SJCRH30 (cell line): Measurements from ENCODE around the gene PDCD10. TPM values are rescaled to one million over a fixed set of nuclear protein-coding genes. Genes with fewer than 3 reads are reported as not detected.

Experiments used
- total RNA-seq: library from RNA; depleted of rRNA; stranded (reverse); fragments of >200 nt; shearing (Covaris generic); gene quantifications from 2 replicates; pipeline ENCODE4 v1.2.3, GENCODE V29; 2014; rRNA removed

PDCD10 gene
- total RNA-seq, 1 experiment from 2014 or later = 55.4 TPM

Other genes starting within 250 kb of the PDCD10 start
- gene WDR49, start 81.0 kb downstream of the PDCD10 start, total RNA-seq = not detected in 2 replicates
- gene SERPINI1, start 829 bp upstream of the PDCD10 start, total RNA-seq = 0.23 and 0.40 TPM in 2 replicates